NCI-H226 (cell line): ENCODE measurements around the gene DMBT1.

Source experiments
- DNase-seq: peaks from one replicate; pipeline ENCODE4 v3.0.0-alpha.2; 2015

The DMBT1 gene

GRCh38 chr10:122678266-122678665, 117.7 kb downstream of the DMBT1 start:
- no peak for DNase-seq

GRCh38 chr10:122682522-122682921, 122.0 kb downstream of the DMBT1 start:
- DNase-seq = no peak

- no peak for DNase-seq
These were observed 127.9 kb downstream of the DMBT1 start for GRCh38 chr10:122688293-122688989.

- DNase-seq = no peak
These were observed 128.7 kb downstream of the DMBT1 start for GRCh38 chr10:122689146-122689820.

GRCh38 chr10:122692744-122693143, 132.2 kb downstream of the DMBT1 start:
- DNase-seq = no peak
